ENCODE results near the gene RAB1B.
"Not testable (repeated sequence)": the region's sequence is repeated elsewhere in the genome, so short reads cannot be mapped to it uniquely, and the experiment has no call there.

Gene RAB1B

GRCh38 chr11:66267379-66268243 is 828 bp upstream of the RAB1B start:
- peak; percentile 78 for DNase-seq (ENCODE audit: low spot score)

- peak; percentile 50 for DNase-seq (ENCODE audit: low spot score)
These were observed 790 bp downstream of the RAB1B start for GRCh38 chr11:66268952-66269905.

- DNase-seq (ENCODE audit: low spot score): no peak
These were observed 3.4 kb downstream of the RAB1B start for GRCh38 chr11:66271816-66272215.

GRCh38 chr11:66272596-66272995 is 4.2 kb downstream of the RAB1B start:
- DNase-seq (ENCODE audit: low spot score): no peak

- DNase-seq (ENCODE audit: low spot score): no peak
These were observed 5.8 kb downstream of the RAB1B start for GRCh38 chr11:66274219-66274618.

- DNase-seq (ENCODE audit: low spot score): no peak
These were observed 7.0 kb downstream of the RAB1B start for GRCh38 chr11:66275396-66275795.

GRCh38 chr11:66275984-66276612 is 7.7 kb downstream of the RAB1B start:
- DNase-seq (ENCODE audit: low spot score): no peak

GRCh38 chr11:66276619-66277018 is 8.2 kb downstream of the RAB1B start:
- DNase-seq (ENCODE audit: low spot score): not testable (repeated sequence)

GRCh38 chr11:66277064-66277463 is 8.6 kb downstream of the RAB1B start:
- DNase-seq (ENCODE audit: low spot score): not testable (repeated sequence)

- no peak for DNase-seq (ENCODE audit: low spot score)
These were observed 9.3 kb downstream of the RAB1B start, which contains the start of gene CNIH2 for GRCh38 chr11:66277471-66278362. Gene CNIH2 (plus strand): TSS chr11:66278175. CDS start chr11:66278457, 282 bp downstream.

- DNase-seq (ENCODE audit: low spot score): no peak
These were observed 10.1 kb downstream of the RAB1B start for GRCh38 chr11:66278363-66279091.

- DNase-seq (ENCODE audit: low spot score): no peak
These were observed 10.8 kb downstream of the RAB1B start for GRCh38 chr11:66279092-66279734.

- no peak for DNase-seq (ENCODE audit: low spot score)
These were observed 12.0 kb downstream of the RAB1B start for GRCh38 chr11:66280428-66280827.

- no peak for DNase-seq (ENCODE audit: low spot score)
These were observed 12.6 kb downstream of the RAB1B start for GRCh38 chr11:66281001-66281400.

- no peak for DNase-seq (ENCODE audit: low spot score)
These were observed 13.5 kb downstream of the RAB1B start for GRCh38 chr11:66281776-66282467.

GRCh38 chr11:66282468-66283455 is 14.3 kb downstream of the RAB1B start:
- DNase-seq (ENCODE audit: low spot score): peak; percentile 94

GRCh38 chr11:66283461-66284105 is 15.1 kb downstream of the RAB1B start:
- no peak for DNase-seq (ENCODE audit: low spot score)
